HG03565 (cell line): Measurements from ENCODE around the gene RPRML.
"Not testable (repeated sequence)": the region's sequence is repeated elsewhere in the genome, so short reads cannot be mapped to it uniquely, and the experiment has no call there.

ENCODE experiments used
- ATAC-seq: cut with Tn5 transposase; IDR thresholded peaks from one replicate; pipeline ENCODE4 v1.9.1; 2021; ENCODE audit warnings: mild to moderate bottlenecking, moderate library complexity; ENCODE audit not compliant: unreplicated experiment

RPRML gene

DNA sequence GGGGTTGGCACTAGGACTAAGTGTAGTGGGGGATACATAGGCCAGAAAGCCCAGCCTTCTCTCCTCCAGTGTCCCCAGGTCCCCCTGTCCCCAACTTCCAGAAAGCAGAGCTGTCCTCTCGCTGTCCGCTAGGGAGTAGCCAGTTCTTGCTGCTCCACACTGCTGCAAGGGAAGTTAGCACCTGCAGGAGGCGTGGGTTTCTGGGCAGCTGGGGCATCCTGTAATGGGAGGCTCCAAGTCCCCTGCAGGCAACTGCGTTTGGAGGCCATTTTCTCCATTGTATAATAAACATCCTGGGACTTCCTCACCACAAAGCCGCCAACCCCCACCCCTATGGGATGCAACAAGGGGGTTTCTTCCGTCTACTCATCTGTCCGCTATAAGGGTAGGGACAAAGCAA, 1.7 kb downstream of the RPRML start:
- no peak for ATAC-seq

DNA sequence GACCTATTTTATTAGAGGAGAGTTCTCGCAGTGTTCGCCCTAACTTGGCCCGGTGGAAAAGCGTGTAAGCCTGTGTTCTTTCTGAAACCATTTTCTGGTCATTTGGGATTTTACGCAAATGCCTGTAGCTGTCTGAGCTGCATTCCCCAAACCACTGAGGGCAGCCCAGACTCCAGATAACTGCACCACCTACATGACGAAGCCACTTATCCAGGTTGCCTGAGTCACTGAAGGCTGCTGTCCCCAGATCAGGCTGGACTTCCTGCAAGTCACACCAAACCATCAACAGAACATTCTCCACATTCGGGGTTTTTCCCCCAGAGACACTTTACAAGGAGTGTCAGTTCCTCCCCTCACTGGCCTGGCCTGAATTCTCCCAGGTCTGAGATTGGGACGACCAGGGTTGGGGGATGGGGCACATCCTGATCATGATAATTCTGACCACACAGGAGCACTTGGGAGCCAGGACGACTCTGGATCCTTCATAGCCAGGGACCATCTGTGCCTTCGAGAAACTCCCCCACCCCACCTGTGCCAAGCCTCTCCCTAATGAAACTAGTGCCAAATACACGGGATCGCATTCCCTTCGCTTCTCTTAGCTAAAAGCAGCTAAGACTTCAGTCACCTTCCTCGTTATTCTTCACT, 2.3 kb downstream of the RPRML start:
- ATAC-seq = no peak

DNA sequence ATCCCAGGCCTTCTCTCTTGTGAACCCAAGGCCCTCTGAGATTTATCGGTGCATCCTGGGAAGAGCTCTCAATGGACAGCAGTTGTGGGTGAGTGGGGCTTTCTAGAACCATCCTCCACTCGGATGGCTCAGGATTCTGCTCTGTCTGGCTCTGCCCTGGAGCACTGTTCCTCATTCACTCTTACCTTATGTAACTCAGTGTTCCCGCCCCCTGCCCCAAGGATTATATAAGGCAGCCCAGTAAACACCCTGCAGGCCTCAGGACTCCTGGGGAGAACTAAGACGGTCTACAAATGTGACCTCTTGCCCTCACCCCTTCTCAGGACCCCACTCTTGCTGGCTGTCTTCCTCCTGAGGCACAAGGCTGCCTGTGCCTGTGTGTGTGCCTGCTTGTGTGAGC, 3.8 kb downstream of the RPRML start:
- ATAC-seq = no peak

DNA sequence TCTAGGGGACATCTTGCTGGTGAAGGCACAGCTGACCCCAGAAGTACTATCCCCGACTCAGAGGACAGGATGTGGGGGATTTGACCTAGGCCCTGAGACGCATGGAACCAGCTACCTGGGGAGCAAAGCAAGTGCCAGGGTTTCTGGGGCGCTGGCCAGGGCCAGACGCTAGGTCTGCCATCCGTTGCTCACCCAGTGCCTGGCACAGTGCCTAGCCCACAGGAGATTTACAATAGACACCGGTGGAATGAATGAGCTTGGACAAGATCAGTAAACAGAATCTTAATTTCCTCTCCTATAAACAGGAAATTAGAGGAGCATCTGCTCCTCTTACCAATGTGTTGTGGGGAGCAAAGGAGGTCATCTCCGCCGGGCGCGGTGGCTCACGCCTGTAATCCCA, 5.0 kb downstream of the RPRML start:
- ATAC-seq = no peak

DNA sequence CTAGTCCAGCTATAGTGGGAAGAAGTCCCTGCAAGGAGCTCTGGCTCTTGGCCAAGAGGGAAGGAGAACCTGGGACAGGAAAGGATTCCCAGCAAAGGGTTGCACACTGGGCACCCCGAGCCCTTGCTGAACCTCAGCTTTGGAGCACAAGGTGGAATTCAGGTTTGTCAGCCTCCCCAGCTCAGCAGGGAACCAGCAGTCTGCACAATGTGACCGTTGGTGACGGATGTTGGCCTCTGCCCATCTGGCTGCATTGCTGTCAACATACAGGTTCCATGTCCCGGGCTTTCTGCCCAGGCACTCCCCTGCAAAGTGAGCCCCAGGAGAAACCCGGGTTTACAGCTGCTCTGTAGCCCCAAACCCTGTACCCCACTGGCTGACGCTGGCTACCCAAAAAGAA, 6.7 kb downstream of the RPRML start:
- ATAC-seq = no peak

DNA sequence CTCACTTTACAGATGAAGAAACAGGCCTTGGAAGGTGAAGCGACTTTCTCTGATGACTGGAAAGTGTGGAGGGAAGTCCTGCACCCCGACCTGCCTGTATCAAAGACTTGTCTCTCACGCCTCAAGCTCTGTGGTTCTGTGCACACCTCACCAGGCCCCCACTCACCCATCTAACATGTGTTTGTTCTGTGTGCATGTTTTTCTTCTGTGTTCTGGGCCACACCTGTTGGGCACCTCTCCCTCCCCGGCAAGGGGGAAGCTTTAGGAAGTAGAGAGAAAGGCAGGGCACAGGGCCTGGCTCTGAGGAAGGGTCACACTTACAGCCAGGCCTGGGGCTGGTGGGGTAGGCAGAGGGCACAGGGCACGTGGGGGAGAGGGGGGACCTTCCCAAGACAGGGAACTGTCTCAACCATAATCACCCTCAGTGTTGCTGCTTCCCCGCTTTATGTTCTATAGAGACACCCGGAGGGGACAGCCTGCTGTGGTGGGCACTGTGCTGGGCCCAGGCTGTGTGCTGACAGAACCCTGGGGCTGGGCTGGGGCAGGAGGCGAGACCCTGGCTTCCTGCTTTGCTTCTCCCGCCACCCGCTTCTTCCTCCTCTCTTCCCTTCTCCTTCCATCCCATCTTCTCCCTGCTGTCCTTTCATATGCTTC, 7.3 kb downstream of the RPRML start:
- no peak for ATAC-seq

DNA sequence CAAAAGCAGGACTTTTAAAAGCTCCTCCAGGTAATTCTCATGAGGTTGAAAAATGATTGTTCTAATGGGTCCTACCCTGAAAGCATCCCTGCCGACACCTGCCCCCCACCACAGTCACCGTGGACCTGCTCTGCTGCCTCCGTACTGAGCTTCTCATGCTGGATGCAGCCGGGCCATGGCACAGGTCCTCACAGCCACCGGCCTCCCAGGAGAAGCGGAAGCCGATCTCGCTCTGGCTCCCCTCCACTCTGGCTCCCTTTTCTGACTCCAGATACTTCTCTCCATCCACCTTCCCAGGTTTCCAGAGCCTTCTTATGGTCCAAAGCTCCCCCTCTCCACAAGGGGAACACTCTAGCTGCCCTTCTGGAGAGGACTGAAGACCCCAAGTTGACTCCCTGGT, 10.2 kb downstream of the RPRML start:
- ATAC-seq = no peak

DNA sequence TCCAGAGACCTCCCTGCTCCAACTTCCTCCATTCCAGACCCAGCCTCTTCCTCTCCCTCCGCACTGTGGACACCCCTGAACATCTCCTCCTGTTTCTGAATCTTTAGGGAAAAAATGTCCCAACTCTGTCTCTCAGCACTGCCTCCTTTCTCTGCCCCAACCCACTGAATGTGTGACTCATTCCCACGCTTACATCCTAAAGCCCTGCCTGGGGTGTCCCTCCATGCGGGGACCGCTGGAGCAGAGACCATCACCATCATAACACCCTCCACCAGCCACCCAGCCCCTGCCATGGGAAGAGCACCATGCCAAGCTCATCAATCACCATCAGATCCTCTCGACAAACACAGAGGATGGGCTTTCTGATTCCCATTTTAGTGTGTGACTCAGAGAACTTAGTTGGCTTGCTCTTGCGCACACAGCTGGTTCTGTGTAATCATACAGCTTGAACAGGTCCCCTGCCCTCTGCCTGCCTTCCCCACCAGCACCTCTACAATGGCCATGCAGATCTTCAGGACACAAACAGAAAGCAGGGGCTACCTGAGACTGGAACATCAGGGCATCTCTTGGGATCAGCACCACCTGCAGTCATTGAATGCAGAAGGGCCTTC, 10.7 kb downstream of the RPRML start:
- ATAC-seq = no peak

DNA sequence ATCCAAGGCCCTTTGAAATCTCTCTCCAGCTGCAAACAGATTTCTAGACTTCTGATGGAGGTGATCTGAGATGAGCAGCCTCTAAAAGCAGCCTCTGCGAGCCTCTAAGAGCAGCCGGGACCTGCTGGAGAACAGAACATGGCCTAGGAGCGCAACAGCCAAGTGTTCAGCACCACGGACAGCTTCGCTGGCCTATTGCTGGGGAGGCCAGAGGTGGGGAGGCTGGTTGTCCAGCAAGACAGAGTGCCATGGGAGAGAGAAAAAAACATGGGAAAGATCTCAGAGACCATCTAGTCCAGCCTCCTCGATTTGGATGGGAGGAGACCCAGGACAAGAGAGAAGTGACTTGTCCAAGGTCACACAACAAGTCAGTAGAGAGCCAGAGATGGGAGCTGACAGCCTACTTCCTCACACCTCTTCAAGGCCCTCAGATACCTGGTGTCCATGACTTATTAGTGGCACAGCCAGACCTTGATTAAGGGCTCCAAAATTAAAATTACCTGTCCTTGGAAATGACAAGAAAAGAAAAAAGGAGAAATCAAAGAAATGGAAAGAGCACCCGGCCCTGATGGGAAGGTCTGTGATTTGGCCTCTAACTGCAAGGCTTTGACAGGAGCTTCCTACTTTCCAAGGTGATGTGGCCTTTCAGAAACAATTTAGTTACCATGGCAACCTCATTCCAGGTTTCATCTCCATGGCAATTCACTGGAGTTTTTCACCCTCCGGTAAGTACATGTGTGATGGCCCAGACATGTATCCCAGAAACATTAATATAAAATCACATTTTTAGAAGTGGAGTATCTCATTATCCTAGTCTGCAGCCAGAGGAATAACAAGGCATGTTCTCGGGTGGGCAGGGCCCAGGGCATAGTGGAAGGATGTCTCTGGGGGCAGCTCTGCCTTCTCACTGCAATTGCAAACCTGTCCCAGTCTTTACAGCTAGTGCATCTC, 14.5 kb downstream of the RPRML start:
- no peak for ATAC-seq

DNA sequence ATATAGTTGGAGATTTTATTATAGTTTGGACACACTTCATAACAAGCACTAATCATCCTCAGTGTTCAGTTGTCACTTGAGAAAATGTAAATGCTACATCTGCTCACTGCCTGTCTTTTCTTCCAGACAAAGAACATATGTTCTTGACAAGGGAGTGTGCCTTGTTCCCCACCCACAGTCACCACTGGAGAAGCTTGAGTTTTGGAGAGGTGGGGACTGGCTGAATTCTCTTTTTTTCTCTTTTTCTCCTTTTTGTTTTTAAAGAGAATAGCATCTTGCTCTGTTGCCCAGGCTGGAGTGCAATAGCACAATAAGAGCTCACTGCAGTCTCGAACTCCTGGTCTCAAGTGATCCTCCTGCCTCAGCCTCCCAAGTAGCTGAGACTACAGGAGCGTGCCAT, 15.5 kb downstream of the RPRML start:
- ATAC-seq = no peak

DNA sequence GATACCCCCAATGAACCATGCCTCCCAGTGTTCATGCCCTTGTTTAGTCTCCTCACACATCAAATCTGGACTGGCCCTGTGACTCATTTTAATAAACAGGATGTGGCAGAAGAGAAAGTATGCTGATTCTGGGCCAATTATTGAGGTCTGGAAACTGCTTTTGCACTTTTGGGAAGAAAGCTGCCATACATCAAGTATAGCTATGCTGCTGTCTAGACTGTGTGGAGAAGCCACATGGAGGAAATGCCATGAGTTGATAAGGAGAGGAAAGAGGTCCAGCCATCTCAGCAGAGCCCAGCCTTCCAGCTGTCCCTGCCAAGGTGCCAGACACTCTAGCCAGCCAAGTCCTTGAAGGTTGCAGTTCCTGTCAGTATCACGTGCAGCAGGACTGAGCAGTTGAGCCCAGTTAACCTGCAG, 16.7 kb downstream of the RPRML start:
- no peak for ATAC-seq

DNA sequence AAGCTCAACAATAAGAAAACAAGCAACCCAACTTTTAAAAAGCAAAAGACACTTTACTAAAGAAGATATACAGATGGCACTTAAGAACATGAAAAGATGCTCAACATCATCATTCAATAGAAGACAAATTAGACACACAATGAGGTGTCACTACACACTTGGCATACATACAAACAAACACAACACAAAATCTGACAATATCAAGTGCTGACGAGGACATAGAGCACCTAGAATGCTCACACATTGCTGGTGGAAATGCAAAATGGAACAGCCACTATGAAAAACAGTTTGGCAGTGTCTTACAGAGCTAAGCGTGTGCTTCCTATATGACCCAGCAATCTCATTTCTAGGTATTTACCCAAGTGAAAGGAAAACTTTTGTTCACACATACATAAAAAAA, 18.9 kb downstream of the RPRML start:
- ATAC-seq = no peak

DNA sequence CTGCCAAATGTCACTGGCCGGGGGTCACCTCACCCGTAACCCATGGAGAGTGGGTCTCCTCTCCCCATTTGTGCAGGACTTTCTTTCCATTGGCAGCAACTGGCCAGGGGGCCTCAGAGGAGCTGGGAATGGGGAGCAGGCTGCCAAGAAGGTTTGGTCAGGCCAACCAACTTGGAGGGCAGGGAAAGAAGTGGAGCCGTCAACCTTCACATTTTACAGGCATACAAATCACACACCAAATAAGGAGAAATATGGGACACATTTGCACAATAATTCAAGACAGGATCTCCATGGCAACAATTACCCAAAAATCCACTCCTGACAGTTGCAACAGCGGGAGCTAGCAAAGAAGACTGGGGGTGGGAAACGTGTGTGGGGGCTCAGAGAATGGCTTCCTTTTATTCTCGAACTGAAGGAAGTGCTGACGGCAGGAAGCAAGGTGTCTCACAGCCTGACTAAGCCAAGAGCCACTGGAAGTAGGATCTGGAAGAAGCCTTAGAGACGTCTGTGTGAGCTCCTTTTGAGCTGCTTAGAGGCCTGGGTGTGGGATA, 20.9 kb downstream of the RPRML start:
- no peak for ATAC-seq

DNA sequence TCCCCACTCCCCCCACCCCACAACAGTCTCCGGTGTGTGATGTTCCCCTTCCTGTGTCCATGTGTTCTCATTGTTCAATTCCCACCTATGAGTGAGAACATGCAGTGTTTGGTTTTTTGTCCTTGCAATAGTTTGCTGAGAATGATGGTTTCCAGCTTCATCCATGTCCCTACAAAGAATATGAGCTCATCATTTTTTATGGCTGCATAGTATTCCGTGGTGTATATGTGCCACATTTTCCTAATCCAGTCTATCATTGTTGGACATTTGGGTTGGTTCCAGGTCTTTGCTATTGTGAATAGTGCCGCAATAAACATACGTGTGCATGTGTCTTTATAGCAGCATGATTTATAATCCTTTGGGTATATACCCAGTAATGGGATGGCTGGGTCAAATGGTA, 25.9 kb downstream of the RPRML start:
- not testable (repeated sequence) for ATAC-seq

DNA sequence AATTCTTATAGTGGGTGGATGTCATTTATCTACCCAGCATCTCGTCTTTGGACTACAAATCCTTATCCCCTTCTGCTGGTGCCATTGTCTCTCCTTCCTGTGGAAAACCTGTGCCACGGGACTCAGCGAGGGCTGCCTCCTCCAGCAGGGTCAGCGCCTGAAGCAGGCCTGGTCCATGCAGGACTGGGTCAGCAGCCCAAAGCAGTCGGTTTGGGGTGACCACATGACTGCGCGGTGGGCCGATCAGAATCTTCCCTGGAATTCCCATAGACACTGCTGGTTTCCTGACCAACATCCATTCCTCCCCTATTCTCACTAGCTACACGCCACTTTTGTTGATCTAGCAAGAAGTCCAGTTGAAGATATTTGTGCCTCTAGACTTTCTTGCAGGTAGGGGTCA, 26.9 kb downstream of the RPRML start:
- no peak for ATAC-seq

DNA sequence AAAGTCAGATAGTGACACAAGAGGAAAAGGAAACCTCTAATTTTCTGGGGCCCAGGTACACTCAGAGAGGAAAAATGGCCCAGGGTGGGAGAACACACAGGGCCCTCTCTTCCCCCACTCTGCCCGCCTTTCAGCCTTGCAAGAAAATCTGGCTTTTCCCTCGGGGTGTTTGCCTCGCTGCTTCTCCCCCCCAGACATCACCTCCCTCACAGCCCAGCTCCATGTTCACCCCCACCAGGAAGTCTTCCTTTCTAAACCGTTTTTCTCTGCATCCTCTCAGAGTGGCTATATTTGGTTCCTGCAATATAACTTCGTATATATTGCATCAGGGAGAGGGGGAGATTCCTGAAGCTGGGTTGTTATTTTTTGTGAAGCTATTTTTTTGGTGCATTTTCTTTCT, 27.3 kb downstream of the RPRML start:
- ATAC-seq = no peak

DNA sequence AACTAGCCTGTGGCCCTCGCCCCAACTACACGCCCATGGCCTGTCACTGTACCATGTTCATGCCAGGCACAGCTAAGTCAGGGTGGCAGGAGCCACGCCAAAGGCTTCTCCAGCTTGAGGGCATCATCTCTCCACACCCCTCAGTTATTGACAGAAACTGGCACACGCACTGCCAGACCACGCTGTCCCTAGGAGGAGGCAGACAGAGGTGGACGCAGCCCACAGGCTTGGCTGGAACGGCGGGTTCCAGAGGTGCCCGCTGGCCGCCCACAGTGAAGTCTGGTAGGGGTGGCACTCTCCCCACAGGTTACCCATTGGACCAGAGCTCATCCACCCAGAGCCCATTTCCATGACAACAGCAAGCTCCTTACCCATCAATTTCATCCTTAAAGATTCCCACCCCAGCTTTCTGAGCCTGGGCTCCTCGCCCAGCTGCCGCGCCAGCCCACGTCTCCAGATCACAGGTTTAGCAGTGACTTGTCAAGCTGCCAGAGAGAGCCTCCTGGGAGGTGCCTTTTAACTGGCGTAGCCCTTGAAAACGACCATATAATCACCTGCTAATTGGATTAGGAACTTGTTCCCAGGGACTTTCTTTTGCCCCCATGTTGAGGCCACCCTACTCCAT, 27.9 kb downstream of the RPRML start:
- no peak for ATAC-seq

DNA sequence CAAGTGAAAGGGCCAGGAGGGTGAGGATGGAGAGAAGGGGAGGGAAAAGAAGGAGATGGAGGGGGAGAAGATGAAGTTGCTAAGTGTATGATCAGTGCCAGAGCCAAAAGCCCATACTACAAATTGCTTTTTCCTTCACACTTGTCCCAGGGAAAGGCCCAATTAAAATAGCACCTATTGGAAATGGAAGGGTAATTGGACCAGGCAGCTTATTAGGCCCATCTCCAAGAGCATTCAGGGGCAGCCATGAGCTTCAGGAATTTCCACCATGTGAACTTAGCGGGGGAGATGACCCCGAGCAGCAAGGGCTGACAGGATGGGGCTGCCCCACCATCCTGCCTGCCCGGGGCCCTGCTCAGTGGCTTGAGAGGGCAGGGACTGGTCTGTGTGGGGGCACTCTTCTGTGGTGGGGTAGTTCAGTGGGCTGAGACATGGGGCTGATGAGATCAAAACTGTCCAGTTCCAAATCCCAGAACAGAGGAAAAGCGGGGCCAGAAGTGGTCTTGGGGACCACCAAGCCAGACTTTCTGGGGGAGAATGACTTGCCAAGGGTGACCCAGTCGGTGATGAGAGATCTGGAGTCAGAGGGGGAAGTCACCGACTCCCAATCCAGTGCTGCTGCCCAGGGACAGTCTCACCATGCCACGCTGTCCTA, 28.6 kb downstream of the RPRML start:
- ATAC-seq = no peak

DNA sequence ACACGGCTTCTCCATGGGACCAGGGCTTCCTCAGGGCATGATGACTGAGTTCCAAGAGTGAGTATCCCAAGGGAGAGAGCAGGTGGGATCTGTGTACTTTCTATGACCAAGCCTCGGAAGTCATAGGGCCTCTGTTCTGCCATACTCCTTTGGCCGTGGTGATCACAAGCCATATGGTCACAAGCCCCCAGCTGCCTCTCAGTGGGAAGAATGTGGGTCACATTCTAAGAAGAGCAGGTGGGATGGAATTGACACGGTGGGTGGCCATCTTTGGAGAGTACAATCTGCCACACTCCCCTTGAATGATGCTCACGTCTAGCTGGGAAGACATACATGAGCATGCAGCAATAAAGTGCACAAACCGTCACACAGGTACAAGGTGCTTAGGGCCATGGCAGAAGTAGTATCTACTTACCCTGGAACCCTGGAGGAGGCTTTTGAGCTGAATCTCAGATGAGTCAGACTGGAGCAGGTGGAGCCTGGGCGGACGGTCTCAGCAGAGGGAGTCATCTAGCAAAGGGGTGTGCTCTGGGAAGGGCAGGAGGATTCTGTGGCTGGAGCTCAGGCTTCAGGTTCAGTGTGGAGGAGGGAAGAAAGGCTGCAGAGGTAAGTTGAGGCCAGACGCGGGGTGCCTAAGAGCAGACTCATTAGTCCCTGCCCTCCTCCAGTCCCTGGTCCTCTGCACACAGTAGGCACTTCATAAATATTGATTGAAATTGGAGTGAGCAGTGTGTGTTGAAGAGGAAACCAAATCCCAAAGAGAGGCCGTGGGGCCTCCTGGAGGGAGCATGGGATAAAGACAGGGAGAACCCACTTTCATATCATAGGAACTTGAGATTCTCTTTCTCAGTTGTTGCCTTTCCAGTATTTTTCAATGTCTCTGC, 29.5 kb downstream of the RPRML start:
- ATAC-seq = no peak
